Keratinocyte (primary cell): ENCODE measurements around the gene MOB3B. TPM values are rescaled to one million over a fixed set of nuclear protein-coding genes. Genes with fewer than 3 reads are reported as not detected.

Experiments
- DNase-seq: peaks from one replicate; pipeline ENCODE4 v3.0.0-alpha.2; 2011; ENCODE audit warnings: low read depth, missing footprints, low spot score
- FAIRE-seq: peaks from 2 replicates; lab custom pipeline; 2011; peaks lifted over from hg19 to GRCh38; lab: Jason Lieb, UNC
- H2AFZ ChIP-seq: 2 replicates; pipeline ENCODE4 v1.6.0; 2012; ENCODE audit warnings: low read length, control low read depth, inconsistent platforms; ENCODE audit not compliant: control insufficient read depth
- H3K27ac ChIP-seq: 2 replicates; pipeline ENCODE4 v1.5.1; 2011; ENCODE audit warnings: low read length; ENCODE audit not compliant: control insufficient read depth, insufficient read depth
- H3K27me3 ChIP-seq: 3 replicates; pipeline ENCODE4 v1.6.0; 2011; ENCODE audit warnings: low read length; ENCODE audit not compliant: control insufficient read depth, insufficient read depth; ENCODE audit errors: extremely low read depth
- H3K36me3 ChIP-seq, 2 experiments: 2 replicates in 1 of 2; 3 replicates in 1 of 2; pipeline ENCODE4 v1.5.1; 2011; ENCODE audit warnings: low read length in 2 of 2, mild to moderate bottlenecking in 1 of 2; ENCODE audit not compliant: control insufficient read depth in 2 of 2, insufficient read depth in 2 of 2; ENCODE audit errors: extremely low read depth in 1 of 2
- H3K4me1 ChIP-seq: 3 replicates; pipeline ENCODE4 v1.5.1; 2011; ENCODE audit warnings: low read length; ENCODE audit not compliant: control insufficient read depth, insufficient read depth; ENCODE audit errors: extremely low read depth
- H3K4me2 ChIP-seq: 3 replicates; pipeline ENCODE4 v1.6.0; 2011; ENCODE audit warnings: low read depth, low read length; ENCODE audit not compliant: control insufficient read depth, insufficient read depth; ENCODE audit errors: extremely low read depth
- H3K4me3 ChIP-seq, 3 experiments: fragments of 200-600 bp in 1 of 3; sonication (generic) in 1 of 3; 2 replicates in 2 of 3; 3 replicates in 1 of 3; pipeline ENCODE4 v1.5.1; 2011 to 2016; ENCODE audit warnings: low read length in 3 of 3, mild to moderate bottlenecking in 3 of 3, control low read depth in 2 of 3, inconsistent platforms in 1 of 3, low read depth in 1 of 3, mixed read lengths in 1 of 3, mixed run types in 1 of 3, moderate library complexity in 1 of 3; ENCODE audit not compliant: control insufficient read depth in 2 of 3, insufficient read depth in 2 of 3; ENCODE audit errors: extremely low read depth in 1 of 3
- H3K79me2 ChIP-seq: 2 replicates; pipeline ENCODE4 v1.6.0; 2012; ENCODE audit warnings: low read length; ENCODE audit not compliant: control insufficient read depth, insufficient read depth
- H3K9ac ChIP-seq: 3 replicates; pipeline ENCODE4 v1.6.0; 2011; ENCODE audit warnings: low read length; ENCODE audit not compliant: control insufficient read depth, insufficient read depth; ENCODE audit errors: extremely low read depth
- H3K9me1 ChIP-seq: 3 replicates; pipeline ENCODE4 v1.6.0; 2011; ENCODE audit warnings: low read length; ENCODE audit not compliant: control insufficient read depth, insufficient read depth; ENCODE audit errors: extremely low read depth
- H3K9me3 ChIP-seq: 2 replicates; pipeline ENCODE4 v1.5.1; 2012; ENCODE audit warnings: low read depth, low read length; ENCODE audit not compliant: control insufficient read depth
- H4K20me1 ChIP-seq: 3 replicates; pipeline ENCODE4 v1.6.0; 2011; ENCODE audit warnings: low read length; ENCODE audit not compliant: control insufficient read depth, insufficient read depth; ENCODE audit errors: extremely low read depth
- EZH2 ChIP-seq: IDR thresholded peaks from one replicate; pipeline ENCODE4 v1.6.1; 2012; ENCODE audit warnings: inconsistent platforms, mild to moderate bottlenecking, low read length, moderate library complexity
- dilution Hi-C: fragments of 300-500 bp; cut with MboI; formaldehyde crosslinking; loops from one replicate; pipeline ENCODE4 v1.7.0; 2020; ENCODE audit warnings: low sequenced_read_pairs; ENCODE audit not compliant: extremely low pct_ligation_motif_present
- polyA plus RNA-seq, 5 experiments: library from polyadenylated mRNA; depleted of rRNA in 3 of 5; stranded (reverse) in 3 of 5; stranded (forward) in 1 of 5; unstranded in 1 of 5; fragments of >200 nt; gene quantifications; 1 replicate in 1 of 5; 2 replicates in 3 of 5; 3 replicates in 1 of 5; pipeline versions ENCODE4 v1.2.1 to v1.2.3, GENCODE V29; 2011 to 2012; ENCODE audit warnings: missing spikeins in 2 of 5, low read depth in 1 of 5, low replicate concordance in 1 of 5
- TF ChIP-seq, protein P1 (sequence below), 3 experiments: IDR thresholded peaks in 1 of 3; conservative IDR thresholded peaks in 1 of 3; optimal IDR thresholded peaks in 1 of 3; 2 replicates in 2 of 3; 3 replicates in 1 of 3; pipeline versions ENCODE3 to v1.5.1; 2011; ENCODE audit warnings: low read length in 3 of 3, mild to moderate bottlenecking in 3 of 3, moderate library complexity in 2 of 3, control low read depth in 1 of 3, inconsistent platforms in 1 of 3; ENCODE audit not compliant: insufficient read depth in 2 of 3; ENCODE audit errors: extremely low read depth in 1 of 3

MOB3B gene
- polyA plus RNA-seq, 1 donor (not counting 4 experiments of a cell fraction or from before 2014, with no cell fraction given) = 35.3 TPM

DNA sequence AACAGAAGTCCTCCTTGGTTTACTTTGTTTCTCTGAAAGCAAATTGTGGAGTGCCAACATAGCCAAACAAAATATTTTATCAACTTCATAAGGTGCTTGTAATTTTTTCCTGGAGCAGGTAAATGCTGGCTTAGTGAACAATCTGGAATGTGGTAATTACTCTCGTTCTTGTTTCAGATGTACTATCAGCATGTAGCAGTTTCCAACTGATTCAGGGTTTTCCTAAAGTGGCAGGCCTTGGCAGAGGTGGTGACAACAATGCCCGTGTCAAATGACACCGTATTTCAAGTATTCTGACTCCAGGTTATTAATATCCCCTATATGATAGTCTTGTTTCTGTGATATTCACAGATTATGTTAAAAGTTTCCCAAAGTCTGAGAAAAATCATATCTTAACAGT lies 42.4 kb upstream of the MOB3B start:
- H3K27me3 ChIP-seq = no peaks in the 10 kb centered on the region
- DNase-seq = no peak
- no peaks in the 10 kb centered on the region for H3K36me3 ChIP-seq
- TF ChIP-seq, protein P1, sequence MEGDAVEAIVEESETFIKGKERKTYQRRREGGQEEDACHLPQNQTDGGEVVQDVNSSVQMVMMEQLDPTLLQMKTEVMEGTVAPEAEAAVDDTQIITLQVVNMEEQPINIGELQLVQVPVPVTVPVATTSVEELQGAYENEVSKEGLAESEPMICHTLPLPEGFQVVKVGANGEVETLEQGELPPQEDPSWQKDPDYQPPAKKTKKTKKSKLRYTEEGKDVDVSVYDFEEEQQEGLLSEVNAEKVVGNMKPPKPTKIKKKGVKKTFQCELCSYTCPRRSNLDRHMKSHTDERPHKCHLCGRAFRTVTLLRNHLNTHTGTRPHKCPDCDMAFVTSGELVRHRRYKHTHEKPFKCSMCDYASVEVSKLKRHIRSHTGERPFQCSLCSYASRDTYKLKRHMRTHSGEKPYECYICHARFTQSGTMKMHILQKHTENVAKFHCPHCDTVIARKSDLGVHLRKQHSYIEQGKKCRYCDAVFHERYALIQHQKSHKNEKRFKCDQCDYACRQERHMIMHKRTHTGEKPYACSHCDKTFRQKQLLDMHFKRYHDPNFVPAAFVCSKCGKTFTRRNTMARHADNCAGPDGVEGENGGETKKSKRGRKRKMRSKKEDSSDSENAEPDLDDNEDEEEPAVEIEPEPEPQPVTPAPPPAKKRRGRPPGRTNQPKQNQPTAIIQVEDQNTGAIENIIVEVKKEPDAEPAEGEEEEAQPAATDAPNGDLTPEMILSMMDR (optimal IDR thresholded peaks at IDR 0.05 in 1 of 3, IDR thresholded peaks at IDR 0.05 in 1 of 3, conservative IDR thresholded peaks at IDR 0.05 in 1 of 3; ENCODE audit: extremely low read depth in 1 of 3, insufficient read depth in 2 of 3, low read length in 3 of 3) = no peak
- TF ChIP-seq EZH2 = no peak
- no peaks in the 10 kb centered on the region for H4K20me1 ChIP-seq
- H3K4me3 ChIP-seq = no peak overlapping the region
- no peaks in the 10 kb centered on the region for H3K9me3 ChIP-seq
- peak overlapping the region; percentile 92 for H3K4me2 ChIP-seq
- H3K79me2 ChIP-seq = peaks cover 2% of the 10 kb centered on the region
- H3K9me1 ChIP-seq = no peaks in the 10 kb centered on the region
- no peak overlapping the region for H2AFZ ChIP-seq
- no peak for FAIRE-seq
- H3K9ac ChIP-seq = no peak overlapping the region
- no peak overlapping the region for H3K27ac ChIP-seq
- H3K4me1 ChIP-seq = peaks cover 9% of the 10 kb centered on the region
- dilution Hi-C loops = no loop called here

DNA sequence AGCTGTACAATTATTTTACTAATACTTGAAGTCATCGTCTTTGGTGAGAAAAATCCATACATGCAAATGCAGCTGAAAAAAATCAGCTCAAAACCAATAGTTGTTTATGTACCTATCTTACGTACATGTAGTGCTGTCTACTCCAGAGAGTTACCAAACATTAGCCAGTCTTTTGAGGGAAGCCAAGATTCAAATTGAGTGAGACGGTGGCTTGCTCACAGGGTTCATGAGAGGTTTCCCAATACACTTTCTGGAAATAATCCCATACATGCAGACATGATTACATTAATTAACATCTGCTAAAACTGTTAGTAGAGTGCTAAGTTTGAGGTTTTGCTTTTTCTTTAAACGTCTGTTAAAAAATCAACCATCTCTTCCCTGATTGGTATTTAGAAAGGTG lies 41.4 kb upstream of the MOB3B start:
- Histone ChIP-seq H3K4me1 (peaks cover 9% of the 10 kb centered on the region), H3K4me3 (no peak overlapping the region), H3K36me3 (peaks cover 0 to 2% of the 10 kb centered on the region in 2 experiments), H3K27me3 (no peaks in the 10 kb centered on the region), H3K9me3 (no peaks in the 10 kb centered on the region), H3K9ac (no peak overlapping the region), H3K4me2 (no peak overlapping the region), H4K20me1 (no peaks in the 10 kb centered on the region), H2AFZ (no peak overlapping the region), H3K9me1 (no peaks in the 10 kb centered on the region), H3K27ac (no peak overlapping the region), H3K79me2 (peaks cover 2% of the 10 kb centered on the region)
- TF ChIP-seq, protein P1 (optimal IDR thresholded peaks at IDR 0.05 in 1 of 3, IDR thresholded peaks at IDR 0.05 in 1 of 3, conservative IDR thresholded peaks at IDR 0.05 in 1 of 3; ENCODE audit: extremely low read depth in 1 of 3, insufficient read depth in 2 of 3, low read length in 3 of 3) = no peak
- no peak for TF ChIP-seq EZH2
- dilution Hi-C loops = no loop called here
- DNase-seq (no peak), FAIRE-seq (no peak)
